GM19193 (cell line): ENCODE measurements around the gene SMAD3.

Source experiments
- POLR2A ChIP-seq: IDR thresholded peaks from 4 replicates; pipeline ENCODE4 v1.6.1; 2011; ENCODE audit not compliant: insufficient read depth, insufficient read length; ENCODE audit errors: extremely low read depth

The SMAD3 gene

GRCh38 chr15:67048281-67049279, 16.8 kb upstream of the SMAD3 start:
- TF ChIP-seq POLR2A, result no peak

- TF ChIP-seq POLR2A, result no peak
Measured at GRCh38 chr15:67049351-67050044, 15.9 kb upstream of the SMAD3 start.

- no peak for TF ChIP-seq POLR2A
Measured at GRCh38 chr15:67050062-67050461, 15.3 kb upstream of the SMAD3 start.

- no peak for TF ChIP-seq POLR2A
Measured at GRCh38 chr15:67050522-67051087, 14.8 kb upstream of the SMAD3 start.

GRCh38 chr15:67051088-67052045, 14.0 kb upstream of the SMAD3 start:
- no peak for TF ChIP-seq POLR2A

- no peak for TF ChIP-seq POLR2A
Measured at GRCh38 chr15:67054676-67055075, 10.7 kb upstream of the SMAD3 start.

- no peak for TF ChIP-seq POLR2A
Measured at GRCh38 chr15:67059127-67059553, 6.3 kb upstream of the SMAD3 start.

- no peak for TF ChIP-seq POLR2A
Measured at GRCh38 chr15:67061811-67062368, 3.5 kb upstream of the SMAD3 start.

- TF ChIP-seq POLR2A, result no peak
Measured at GRCh38 chr15:67062369-67062985, 2.9 kb upstream of the SMAD3 start.

- no peak for TF ChIP-seq POLR2A
Measured at GRCh38 chr15:67063689-67064606, 1.5 kb upstream of the SMAD3 start.

GRCh38 chr15:67064607-67065530, 533 bp upstream of the SMAD3 start:
- no peak for TF ChIP-seq POLR2A
